Subcutaneous abdominal adipose tissue (tissue), 5 donors: ENCODE results near the gene COMMD1.
"Not testable (repeated sequence)": the region's sequence is repeated elsewhere in the genome, so short reads cannot be mapped to it uniquely, and the experiment has no call there.

Experiments used
- H3K27ac ChIP-seq: one replicate; pipeline ENCODE4 v1.7.0; 2013; ENCODE audit warnings: low read depth, mild to moderate bottlenecking, inconsistent platforms, low read length, moderate library complexity
- H3K27me3 ChIP-seq, 5 donors: one replicate each; pipeline ENCODE4 v1.7.0; 2013; ENCODE audit warnings: low read length in 5 of 5, inconsistent platforms in 1 of 5; ENCODE audit not compliant: control insufficient read depth in 5 of 5, insufficient read depth in 4 of 5
- H3K36me3 ChIP-seq, 5 donors: one replicate each; pipeline ENCODE4 v1.7.0; 2013; ENCODE audit warnings: low read length in 5 of 5; ENCODE audit not compliant: control insufficient read depth in 5 of 5, insufficient read depth in 5 of 5
- H3K4me1 ChIP-seq, 5 donors: one replicate each; pipeline ENCODE4 v1.7.0; 2013; ENCODE audit warnings: low read length in 5 of 5, mild to moderate bottlenecking in 3 of 5, moderate library complexity in 1 of 5; ENCODE audit not compliant: control insufficient read depth in 5 of 5, insufficient read depth in 5 of 5
- H3K4me3 ChIP-seq, 5 donors: one replicate each; pipeline ENCODE4 v1.7.0; 2013; ENCODE audit warnings: low read length in 5 of 5, low read depth in 1 of 5
- H3K9ac ChIP-seq, 5 donors: one replicate each; pipeline ENCODE4 v1.7.0; 2013; ENCODE audit warnings: low read length in 5 of 5, mild to moderate bottlenecking in 4 of 5, moderate library complexity in 3 of 5
- H3K9me3 ChIP-seq, 5 donors: one replicate each; pipeline ENCODE4 v1.7.0; 2013; ENCODE audit warnings: low read length in 5 of 5; ENCODE audit not compliant: control insufficient read depth in 5 of 5
- donor health status: healthy.
- donor health status: healthy.
- donor health status: healthy.
- donor health status: healthy.
- donor health status: healthy.

The COMMD1 gene

DNA sequence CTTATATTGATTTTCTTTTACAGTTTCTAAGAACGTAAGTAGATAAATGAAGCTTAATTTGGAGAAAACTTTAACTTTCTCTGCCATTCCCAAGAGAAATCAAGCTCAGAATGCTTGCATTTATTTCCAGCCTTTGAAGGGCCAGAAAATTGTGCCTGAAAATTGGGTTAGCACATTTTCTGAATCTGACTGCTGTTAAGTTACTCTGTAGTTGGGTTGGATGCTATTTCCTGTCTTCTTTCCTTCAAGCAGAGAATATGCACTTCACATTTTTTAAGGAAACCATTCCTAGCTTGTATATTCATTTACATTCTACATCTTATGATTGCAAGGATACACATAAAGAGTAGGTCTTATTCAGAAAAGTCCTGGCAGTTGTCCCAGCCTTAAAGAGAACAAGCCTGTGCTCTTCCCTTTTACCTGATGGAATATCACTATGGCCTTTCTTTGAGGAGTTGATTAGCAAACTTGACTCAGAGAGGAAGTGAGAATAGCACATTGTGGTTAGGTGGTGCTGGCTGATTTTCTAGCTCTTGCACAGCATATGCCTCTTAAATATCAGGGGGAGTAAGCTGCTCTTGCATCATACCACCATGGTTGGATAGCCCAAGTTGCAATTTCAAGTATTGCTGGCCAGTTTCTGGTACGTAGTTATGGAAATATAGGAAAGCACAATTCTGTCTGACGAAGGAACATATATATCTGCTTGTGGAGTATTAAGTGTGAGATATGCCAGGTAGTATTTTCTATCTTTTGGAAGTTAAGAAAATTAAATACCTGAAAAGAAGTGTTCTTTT, 133.7 kb downstream of the COMMD1 start:
- H3K27ac ChIP-seq = no peak overlapping the region

DNA sequence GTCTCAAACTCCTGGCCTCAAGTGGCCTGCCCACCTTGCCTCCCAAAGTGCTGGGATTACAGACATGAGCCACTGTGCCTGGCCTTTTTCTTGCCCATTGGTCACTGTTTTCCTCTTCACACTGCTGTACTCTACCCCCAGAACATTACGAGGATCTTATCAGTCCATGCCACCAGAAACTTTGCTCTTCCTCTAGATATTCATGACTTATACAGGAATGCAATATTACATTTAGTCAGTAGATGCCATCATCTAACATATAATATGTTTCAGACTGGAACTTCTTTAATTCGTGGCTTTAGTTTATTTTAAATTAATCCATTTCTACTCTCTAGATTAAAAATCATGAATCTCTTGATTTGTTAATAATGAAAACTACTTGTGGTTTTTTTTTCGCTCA, 135.5 kb downstream of the COMMD1 start:
- Histone ChIP-seq H3K27me3 (no peaks in the 10 kb centered on the region), H3K9me3 (peaks cover 0 to 8% (median 4%) of the 10 kb centered on the region in 5 donors), H3K4me3 (no peak overlapping the region)

More for the DNA sequence above, 133.7 kb downstream of the COMMD1 start:
- no peaks in the 10 kb centered on the region for H3K27me3 ChIP-seq
- no peak overlapping the region for H3K9ac ChIP-seq
- no peaks in the 10 kb centered on the region for H3K9me3 ChIP-seq
- H3K36me3 ChIP-seq = no peaks in the 10 kb centered on the region
- H3K4me3 ChIP-seq = no peak overlapping the region
- peaks cover 0 to 5% (median 0%) of the 10 kb centered on the region in 5 donors for H3K4me1 ChIP-seq

DNA sequence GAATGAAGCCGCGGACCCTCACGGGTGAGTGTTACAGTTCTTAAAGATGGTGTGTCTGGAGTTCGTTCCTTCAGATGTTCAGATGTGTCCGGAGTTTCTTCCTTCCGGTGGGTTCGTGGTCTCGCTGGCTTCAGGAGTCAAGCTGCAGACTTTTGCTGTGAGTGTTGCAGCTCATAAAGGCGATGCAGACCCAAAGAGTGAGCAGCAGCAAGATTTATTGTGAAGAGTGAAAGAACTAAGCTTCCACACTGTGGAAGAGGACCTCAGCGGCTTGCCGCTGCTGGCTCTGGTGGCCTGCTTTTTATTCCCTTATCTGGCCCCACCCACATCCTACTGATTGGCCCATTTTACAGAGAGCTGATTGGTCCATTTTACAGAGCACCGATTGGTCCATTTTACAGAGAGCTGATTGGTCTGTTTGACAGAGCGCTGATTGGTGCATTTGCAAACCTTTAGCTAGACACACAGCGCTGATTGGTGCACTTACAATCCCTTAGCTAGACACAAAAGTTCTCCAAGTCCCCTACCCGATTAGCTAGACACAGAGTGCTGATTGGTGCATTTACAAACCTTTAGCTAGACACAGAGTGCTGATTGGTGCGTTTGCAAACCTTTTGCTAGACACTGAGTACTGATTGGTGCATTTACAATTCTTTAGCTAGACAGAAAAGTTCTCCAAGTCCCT, 136.4 kb downstream of the COMMD1 start:
- H3K27me3 ChIP-seq, H3K4me1 ChIP-seq, H3K36me3 ChIP-seq, H3K9ac ChIP-seq, H3K4me3 ChIP-seq, H3K9me3 ChIP-seq, H3K27ac ChIP-seq: not testable (repeated sequence)

More for the DNA sequence above, 135.5 kb downstream of the COMMD1 start:
- no peaks in the 10 kb centered on the region for H3K36me3 ChIP-seq
- H3K9ac ChIP-seq = no peak overlapping the region
- H3K4me1 ChIP-seq = peaks cover 0 to 5% (median 0%) of the 10 kb centered on the region in 5 donors
- no peak overlapping the region for H3K27ac ChIP-seq

DNA sequence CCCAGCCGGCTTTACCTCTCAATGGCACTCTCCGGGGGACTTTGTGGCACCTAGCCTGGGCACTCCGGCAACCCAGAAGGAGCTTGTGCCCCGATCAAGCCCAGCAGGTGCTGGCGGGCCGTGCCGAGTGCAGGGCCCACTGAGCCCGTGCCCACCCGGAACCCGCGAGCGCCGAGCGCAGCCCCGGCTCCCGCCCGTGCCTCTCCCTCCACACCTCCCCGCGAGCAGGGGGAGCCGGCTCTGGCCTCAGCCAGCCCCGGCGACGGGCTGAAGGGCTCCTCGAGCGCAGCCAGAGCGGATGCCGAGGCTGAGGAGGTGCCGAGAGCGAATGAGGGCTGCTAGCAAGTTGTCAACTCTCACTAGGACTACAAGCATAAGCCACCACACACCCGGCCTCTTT, 136.9 kb downstream of the COMMD1 start:
- Histone ChIP-seq H3K9ac (no peak overlapping the region), H3K4me3 (no peak overlapping the region), H3K4me1 (peaks cover 0 to 5% (median 0%) of the 10 kb centered on the region in 5 donors), H3K36me3 (no peaks in the 10 kb centered on the region), H3K9me3 (peaks cover 0 to 8% (median 4%) of the 10 kb centered on the region in 5 donors), H3K27me3 (no peaks in the 10 kb centered on the region), H3K27ac (no peak overlapping the region)

DNA sequence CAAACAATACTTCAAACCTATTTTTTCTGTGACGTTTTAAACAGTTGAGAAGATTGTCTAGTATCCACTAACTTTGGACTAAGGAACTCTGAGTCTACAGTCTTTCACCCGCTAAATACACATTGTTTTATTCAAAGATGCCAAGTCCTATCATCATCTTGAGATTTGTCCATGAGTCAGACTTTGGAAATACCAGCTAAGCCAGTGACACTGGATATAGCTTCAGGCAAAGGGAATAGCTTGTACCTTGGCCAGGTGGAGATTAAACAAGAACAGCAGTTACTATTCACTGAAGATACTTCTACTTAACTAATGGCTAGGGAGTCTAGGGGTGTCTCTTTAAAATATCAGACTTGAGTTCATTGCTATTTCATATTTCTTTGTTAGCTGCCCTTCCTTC, 137.5 kb downstream of the COMMD1 start:
- Histone ChIP-seq H3K27me3 (no peaks in the 10 kb centered on the region), H3K27ac (no peak overlapping the region), H3K4me1 (peaks cover 0 to 5% (median 0%) of the 10 kb centered on the region in 5 donors), H3K4me3 (no peak overlapping the region), H3K9ac (no peak overlapping the region), H3K36me3 (no peaks in the 10 kb centered on the region), H3K9me3 (peaks cover 0 to 8% (median 4%) of the 10 kb centered on the region in 5 donors)

DNA sequence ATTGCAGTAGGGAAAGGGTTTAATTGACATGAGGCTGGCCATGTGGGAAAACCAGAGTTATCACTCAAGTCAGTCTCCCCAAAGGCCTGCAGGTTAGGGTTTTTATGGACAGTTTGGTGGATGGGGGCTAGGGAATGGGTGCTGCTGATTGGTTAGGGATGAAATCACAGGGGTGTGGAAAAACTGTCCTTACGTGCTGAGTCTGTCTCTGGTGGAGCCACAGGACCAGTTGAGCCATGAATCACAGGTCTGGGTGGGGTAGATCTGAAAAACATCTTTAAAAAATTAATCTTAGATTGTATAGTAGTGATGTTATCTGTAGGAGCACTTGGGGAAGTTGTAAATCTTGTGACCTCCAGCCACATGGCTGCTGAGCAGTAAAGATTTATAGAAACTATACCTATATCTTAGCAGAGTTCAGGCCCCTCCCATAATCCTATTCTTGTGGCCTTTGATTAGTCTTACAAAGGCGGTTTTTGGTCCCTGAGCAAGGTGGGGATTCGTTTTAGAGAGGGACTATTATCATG, 139.6 kb downstream of the COMMD1 start:
- H3K9ac ChIP-seq = no peak overlapping the region
- no peak overlapping the region for H3K4me3 ChIP-seq
- H3K4me1 ChIP-seq = no peaks in the 10 kb centered on the region
- H3K9me3 ChIP-seq = peaks cover 0 to 8% (median 4%) of the 10 kb centered on the region in 5 donors
- no peaks in the 10 kb centered on the region for H3K36me3 ChIP-seq
- no peak overlapping the region for H3K27ac ChIP-seq
- no peaks in the 10 kb centered on the region for H3K27me3 ChIP-seq

DNA sequence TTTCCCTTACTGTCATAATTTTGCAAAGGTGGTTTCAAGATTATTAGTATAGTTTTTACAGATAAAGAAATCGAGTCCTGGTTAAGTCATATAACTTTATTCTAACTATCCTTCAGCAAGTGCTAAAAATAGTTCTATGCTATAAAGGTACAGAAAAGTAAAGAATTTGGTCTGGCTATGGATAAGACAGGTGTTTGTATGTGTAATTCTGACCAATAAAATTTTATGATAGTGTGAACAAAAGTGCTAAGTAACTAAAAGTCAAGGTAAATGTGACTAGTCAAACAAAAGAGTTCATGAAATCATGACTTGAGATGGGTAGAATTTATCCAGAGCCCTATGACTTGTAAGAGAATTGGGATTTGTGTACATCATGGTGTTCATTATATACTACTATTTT, 140.7 kb downstream of the COMMD1 start:
- peaks cover 0 to 8% (median 4%) of the 10 kb centered on the region in 5 donors for H3K9me3 ChIP-seq
- no peak overlapping the region for H3K27ac ChIP-seq
- no peaks in the 10 kb centered on the region for H3K27me3 ChIP-seq
- H3K4me3 ChIP-seq = no peak overlapping the region
- no peak overlapping the region for H3K9ac ChIP-seq
- no peaks in the 10 kb centered on the region for H3K4me1 ChIP-seq
- H3K36me3 ChIP-seq = no peaks in the 10 kb centered on the region

DNA sequence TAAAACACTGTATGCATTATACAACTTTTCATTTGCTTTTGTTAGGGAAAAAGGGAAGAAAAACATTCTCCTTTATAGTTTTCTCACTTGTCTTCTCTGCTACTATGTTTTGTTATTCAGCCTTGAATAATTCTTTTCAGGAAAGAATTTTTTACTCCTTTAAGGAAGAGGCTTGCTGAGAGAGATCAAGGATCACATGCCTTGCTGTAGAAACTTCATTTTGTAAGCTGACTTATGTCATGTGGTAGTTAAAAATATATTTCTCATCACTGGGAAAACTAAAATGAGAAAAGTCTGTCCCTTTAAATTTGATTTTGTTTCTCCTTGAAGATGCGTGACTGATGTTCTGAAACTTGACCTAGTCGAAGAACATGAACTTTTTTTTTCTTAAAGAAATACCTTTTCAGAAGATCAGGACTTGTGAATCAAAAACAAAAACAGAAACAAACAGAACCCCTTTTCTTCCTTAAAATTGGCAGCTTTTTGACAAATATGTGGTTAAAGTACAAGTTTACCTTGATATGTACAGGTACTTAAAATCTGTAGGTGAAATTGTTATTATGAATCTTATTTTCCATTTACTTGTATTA, 145.1 kb downstream of the COMMD1 start:
- H3K27me3 ChIP-seq = no peaks in the 10 kb centered on the region
- H3K9me3 ChIP-seq = no peaks in the 10 kb centered on the region
- no peak overlapping the region for H3K9ac ChIP-seq
- no peak overlapping the region for H3K27ac ChIP-seq
- no peak overlapping the region for H3K4me3 ChIP-seq
- no peaks in the 10 kb centered on the region for H3K4me1 ChIP-seq
- no peaks in the 10 kb centered on the region for H3K36me3 ChIP-seq

DNA sequence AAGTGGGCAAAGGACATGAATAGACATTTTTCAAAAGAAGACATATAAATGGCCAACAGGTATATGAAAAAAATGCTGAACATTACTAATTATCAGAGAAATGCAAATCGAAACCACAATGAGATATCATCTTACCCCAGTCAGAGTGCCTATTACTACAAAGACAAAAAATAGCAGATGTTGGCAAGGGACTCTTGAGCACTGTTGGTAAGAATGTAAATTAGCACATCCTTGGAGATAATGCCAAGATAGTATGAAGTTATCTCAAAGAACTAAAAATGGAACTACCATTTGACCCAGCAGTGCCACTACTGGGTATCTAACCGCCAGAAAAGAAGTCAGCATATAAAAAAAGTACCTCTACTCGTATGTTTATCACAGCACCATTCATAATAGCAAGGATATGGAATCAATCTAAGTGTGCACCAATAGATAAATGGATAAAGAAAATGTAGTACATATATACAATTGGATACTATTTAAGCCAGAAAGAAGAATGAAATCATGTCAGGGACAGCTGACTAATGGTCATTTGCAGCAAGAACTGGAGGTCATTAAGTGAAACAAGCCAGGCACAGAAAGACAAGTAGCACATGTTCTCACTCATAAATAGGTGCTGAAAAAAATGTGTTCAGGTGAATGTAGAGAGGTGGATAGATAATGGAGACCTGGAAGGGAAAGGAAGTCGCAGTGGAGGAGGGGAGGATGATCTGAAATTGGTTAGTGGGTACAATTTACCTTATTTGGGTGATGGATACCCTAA, 148.7 kb downstream of the COMMD1 start:
- H3K4me1 ChIP-seq = no peaks in the 10 kb centered on the region
- no peaks in the 10 kb centered on the region for H3K36me3 ChIP-seq
- no peak overlapping the region for H3K9ac ChIP-seq
- H3K4me3 ChIP-seq = no peak overlapping the region
- H3K27me3 ChIP-seq = no peaks in the 10 kb centered on the region
- H3K9me3 ChIP-seq = no peaks in the 10 kb centered on the region
- H3K27ac ChIP-seq = no peak overlapping the region
